ENCODE measurements around the gene SLC10A4.
"Not testable (repeated sequence)": the region's sequence is repeated elsewhere in the genome, so short reads cannot be mapped to it uniquely, and the experiment has no call there.

Gene SLC10A4

GRCh38 chr4:48483006-48483776 is at the start of gene SLC10A4:
TSS of gene SLC10A4 (plus strand) at chr4:48483343. CDS start at chr4:48483562, 219 bp downstream.
- peak; percentile 79 for DNase-seq

DNA sequence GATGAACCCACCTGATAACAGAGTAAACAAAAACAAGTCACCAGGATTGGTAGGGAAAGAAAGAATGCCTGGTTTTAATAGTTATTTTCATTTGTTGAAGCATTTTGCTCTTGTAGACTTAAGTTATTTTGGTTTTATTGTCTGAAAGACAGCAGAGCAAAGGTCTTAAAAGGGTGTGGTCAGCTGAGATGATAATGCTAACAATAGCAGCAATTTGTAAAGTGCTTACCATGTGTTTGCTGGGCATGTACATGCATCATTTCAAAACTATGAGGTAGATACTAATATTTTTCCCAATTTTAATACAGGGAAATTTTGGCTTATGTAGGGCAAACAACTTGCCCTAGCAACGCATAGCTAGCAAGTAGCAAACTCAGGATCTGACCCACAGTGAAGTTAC is 46.8 kb upstream of the SLC10A4 start:
- DNase-seq, result no peak

- DNase-seq, result no peak
These were observed 43.2 kb upstream of the SLC10A4 start for GRCh38 chr4:48439988-48440387.

DNA sequence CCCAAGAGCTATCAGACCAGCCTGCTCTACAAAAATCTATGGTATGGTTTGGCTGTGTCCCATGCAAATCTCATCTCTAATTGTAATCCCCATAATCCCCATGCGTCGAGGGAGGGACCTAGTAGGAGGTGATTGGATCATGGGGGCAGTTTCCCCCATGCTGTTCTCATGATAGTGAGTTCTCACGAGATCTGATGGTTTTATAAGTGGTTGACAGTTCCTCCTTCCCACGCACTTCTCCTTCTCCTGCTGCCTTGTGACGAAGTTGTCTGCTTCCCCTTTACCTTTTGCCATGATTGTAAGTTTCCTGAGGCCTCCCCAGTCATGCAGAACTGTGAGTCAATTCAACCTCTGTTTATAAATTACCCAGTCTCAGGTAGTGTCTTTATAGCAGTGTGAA is 42.2 kb upstream of the SLC10A4 start:
- DNase-seq, result not testable (repeated sequence)

DNA sequence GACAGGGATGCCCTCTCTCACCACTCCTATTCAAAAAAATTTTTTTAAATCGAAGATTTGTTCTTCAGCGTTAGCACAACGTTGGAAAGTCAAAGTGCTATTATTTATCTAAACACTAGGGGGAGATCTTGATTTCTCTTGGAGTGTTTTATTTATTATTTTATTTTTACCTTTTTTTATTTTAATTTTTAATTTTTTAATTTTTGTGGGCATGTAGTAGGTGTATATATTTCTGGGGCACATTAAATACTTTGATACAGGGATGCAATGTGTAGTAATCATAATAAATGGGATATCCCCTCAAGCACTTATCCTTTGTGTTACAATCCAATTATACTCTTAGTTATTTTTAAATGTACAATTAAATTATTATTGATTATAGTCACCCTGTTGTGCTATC is 37.4 kb upstream of the SLC10A4 start:
- DNase-seq, result peak; percentile 3

DNA sequence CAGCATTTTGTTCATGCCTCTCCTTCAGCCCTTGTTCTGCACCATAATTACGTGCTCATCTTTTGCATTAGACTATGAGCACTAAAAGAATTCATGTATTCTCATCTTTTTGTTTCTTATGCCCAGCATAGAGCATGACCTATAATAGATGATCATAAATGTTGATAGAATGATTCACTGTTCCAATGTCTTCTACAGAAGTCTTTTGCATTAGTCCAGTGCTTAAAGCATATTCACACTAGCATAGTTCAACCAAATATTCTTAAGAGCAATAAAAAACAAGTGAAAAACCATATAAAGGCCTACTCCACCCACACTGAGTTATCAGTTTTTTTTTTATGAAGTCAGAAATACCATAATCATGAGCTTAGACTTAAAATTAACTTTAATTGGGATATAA is 36.5 kb upstream of the SLC10A4 start:
- no peak for DNase-seq

- DNase-seq, result no peak
These were observed 34.0 kb upstream of the SLC10A4 start for GRCh38 chr4:48449151-48449550.

- DNase-seq, result no peak
These were observed 32.4 kb upstream of the SLC10A4 start for GRCh38 chr4:48450740-48451139.

GRCh38 chr4:48451656-48452055 is 31.5 kb upstream of the SLC10A4 start:
- not testable (repeated sequence) for DNase-seq

GRCh38 chr4:48454591-48454990 is 28.6 kb upstream of the SLC10A4 start:
- DNase-seq, result no peak

DNA sequence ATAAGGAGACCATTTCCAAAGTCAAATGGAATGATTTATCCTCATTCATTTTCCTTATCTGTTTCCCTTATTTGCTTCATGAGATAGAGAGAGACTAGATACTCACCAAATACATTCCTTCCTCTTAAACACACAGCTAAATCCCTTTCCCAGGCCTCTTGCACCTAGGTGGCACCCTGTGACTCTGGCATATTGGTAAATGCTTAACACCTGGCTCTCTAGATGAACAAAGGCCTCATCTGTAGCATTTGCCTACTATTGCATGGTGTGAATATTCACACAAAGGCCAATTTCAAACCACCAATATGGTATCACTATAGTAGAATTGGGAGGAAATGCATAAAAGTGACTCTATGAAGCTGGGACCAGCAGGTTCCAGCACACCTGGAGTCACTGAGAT is 22.1 kb upstream of the SLC10A4 start:
- DNase-seq, result no peak

DNA sequence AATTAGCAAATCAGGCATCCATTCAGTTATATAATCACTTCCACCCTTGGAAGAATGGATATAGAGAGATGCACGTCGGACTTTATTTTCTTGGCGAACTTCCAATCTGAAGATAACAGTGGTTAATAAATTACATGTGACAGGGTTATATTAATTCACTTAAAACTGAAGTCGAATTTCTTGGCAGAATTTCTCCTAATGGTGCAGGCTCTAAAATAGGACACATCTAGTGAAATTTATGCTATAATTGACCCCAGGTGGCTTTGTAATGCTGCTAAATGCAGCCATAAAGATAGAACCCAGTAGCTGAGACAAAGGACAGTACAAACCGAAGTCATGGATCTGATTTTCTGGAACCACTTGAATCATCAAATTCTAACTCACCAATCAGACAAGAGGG is 20.8 kb upstream of the SLC10A4 start:
- DNase-seq, result no peak

- DNase-seq, result no peak
These were observed 15.7 kb upstream of the SLC10A4 start for GRCh38 chr4:48467442-48467841.

DNA sequence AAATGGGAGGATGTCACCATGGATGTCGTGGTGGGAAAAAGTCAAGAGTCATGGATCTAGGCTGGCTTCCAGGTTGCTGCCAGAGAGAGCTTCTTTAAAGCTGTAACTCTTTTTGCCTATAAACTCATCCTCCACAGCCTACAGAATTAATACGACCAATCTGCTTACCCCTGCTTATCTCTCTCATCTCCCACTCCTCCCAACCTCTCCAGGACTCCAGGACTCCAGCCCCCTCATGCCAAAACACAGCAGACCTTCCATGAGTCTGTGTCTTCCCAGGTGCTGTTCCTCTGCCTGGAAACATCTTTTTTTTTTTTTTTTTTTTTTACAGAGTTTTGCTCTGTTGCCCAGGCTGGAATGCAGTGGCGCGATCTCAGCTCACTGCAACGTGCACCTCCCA is 15.3 kb upstream of the SLC10A4 start:
- DNase-seq, result no peak

DNA sequence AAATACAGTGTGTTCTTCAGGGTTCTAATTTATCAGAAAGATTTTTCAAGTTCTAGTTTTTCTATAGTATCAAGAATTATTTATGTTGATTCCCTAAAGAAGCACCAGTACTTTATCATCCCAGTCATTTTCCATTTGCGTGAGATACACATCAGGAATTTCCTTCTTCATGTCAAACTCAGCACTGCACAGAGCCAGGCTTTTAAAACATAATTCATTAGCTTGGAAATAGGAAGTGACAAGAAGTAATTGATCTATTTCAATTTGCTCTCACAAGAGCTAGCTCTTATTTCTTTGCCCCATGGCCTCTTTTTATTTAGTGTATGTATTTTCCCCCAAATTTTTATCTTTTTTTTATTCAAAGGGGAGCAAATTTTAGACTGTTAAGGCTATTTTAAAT is 13.0 kb upstream of the SLC10A4 start:
- no peak for DNase-seq

GRCh38 chr4:48470570-48470969 is 12.6 kb upstream of the SLC10A4 start:
- DNase-seq, result no peak

DNA sequence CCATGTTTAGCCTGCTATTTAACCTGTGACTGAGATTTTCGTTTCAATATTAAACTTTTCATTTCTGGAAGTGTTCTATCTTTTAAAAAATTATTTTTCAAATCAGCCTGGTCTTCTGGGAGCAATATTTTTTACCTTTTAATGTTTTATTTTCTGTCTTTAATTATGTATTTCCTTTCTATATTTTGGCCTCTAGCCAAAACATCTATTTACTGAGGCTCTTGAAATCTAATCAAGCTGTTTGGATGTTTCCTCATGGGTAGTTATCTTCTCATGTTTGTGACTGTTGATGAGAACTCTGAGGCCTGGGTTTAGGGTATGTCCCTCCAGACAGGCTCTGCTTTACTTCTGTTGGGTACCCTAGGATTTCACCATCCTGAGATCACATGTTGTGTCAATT is 10.3 kb upstream of the SLC10A4 start:
- no peak for DNase-seq

GRCh38 chr4:48475770-48476169 is 7.4 kb upstream of the SLC10A4 start:
- DNase-seq, result no peak

- no peak for DNase-seq
These were observed 4.9 kb upstream of the SLC10A4 start for GRCh38 chr4:48478273-48478672.

- DNase-seq, result no peak
These were observed 1.6 kb upstream of the SLC10A4 start for GRCh38 chr4:48481581-48481980.

DNA sequence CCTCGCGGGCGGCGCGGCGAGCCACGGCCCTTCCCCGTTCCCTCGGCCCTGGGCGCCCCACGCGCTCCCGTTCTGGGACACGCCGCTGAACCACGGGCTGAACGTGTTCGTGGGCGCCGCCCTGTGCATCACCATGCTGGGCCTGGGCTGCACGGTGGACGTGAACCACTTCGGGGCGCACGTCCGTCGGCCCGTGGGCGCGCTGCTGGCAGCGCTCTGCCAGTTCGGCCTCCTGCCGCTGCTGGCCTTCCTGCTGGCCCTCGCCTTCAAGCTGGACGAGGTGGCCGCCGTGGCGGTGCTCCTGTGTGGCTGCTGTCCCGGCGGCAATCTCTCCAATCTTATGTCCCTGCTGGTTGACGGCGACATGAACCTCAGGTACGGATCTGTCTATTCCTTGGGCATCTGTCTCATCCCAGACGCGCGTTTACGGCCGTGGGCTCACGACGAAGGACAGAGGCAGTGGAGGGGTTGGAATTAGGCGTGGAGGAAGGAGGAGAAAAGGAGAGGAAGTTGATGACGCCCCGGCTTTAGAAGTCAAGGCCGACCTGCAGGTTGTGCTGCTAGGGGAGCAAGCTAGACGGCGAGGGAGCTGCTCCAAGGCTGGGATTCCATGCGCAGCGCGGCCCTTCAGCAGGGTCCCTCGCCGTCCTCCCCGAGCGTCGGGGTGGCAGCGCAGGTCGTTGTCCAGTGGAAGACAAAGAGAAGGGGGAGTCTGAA is 792 bp downstream of the SLC10A4 start:
- DNase-seq, result no peak

GRCh38 chr4:48484494-48485168 is 1.5 kb downstream of the SLC10A4 start:
- DNase-seq, result no peak

GRCh38 chr4:48489683-48490011 is 6.5 kb downstream of the SLC10A4 start:
- DNase-seq, result no peak

DNA sequence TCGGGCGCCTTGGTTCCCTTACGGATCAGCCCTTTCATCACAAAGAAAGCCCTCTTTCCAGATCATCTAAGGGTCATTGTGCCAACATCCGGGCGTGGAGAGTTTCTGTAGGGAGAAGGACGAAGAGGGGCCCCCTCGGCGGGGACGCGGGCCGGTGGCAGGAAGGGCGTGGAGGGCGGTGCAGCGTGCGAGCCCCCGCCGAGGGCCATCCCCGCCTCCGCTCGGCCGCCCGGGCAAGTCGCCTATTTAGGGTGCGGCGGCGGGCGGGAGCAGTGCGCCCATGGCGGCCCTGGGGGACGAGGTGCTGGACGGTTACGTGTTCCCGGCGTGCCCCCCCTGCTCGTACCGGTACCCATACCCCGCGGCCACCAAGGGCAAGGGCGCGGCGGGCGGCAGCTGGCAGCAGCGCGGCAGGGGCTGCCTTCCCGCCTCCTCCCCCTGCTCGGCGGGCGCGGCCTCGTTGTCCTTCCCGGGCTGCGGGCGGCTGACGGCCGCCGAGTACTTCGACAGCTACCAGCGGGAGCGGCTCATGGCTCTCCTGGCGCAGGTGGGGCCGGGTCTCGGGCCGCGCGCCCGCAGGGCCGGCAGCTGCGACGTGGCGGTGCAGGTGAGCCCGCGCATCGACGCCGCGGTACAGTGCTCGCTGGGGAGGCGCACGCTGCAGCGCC is 7.0 kb downstream of the SLC10A4 start, which contains the start of gene ZAR1:
Gene ZAR1 (plus strand): TSS at position 241 of the 668 bp plus-strand sequence. CDS start 40 bp downstream, at position 281.
- peak; percentile 71 for DNase-seq

All from NCI-H146 (cell line).